ENCODE data around the gene TRIM8. TPM values are rescaled to one million over a fixed set of nuclear protein-coding genes. Genes with fewer than 3 reads are reported as not detected.

TRIM8 gene, protein sequence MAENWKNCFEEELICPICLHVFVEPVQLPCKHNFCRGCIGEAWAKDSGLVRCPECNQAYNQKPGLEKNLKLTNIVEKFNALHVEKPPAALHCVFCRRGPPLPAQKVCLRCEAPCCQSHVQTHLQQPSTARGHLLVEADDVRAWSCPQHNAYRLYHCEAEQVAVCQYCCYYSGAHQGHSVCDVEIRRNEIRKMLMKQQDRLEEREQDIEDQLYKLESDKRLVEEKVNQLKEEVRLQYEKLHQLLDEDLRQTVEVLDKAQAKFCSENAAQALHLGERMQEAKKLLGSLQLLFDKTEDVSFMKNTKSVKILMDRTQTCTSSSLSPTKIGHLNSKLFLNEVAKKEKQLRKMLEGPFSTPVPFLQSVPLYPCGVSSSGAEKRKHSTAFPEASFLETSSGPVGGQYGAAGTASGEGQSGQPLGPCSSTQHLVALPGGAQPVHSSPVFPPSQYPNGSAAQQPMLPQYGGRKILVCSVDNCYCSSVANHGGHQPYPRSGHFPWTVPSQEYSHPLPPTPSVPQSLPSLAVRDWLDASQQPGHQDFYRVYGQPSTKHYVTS
- 10 to 100 TPM; 46.8 to 50.3 TPM for total RNA-seq

DNA sequence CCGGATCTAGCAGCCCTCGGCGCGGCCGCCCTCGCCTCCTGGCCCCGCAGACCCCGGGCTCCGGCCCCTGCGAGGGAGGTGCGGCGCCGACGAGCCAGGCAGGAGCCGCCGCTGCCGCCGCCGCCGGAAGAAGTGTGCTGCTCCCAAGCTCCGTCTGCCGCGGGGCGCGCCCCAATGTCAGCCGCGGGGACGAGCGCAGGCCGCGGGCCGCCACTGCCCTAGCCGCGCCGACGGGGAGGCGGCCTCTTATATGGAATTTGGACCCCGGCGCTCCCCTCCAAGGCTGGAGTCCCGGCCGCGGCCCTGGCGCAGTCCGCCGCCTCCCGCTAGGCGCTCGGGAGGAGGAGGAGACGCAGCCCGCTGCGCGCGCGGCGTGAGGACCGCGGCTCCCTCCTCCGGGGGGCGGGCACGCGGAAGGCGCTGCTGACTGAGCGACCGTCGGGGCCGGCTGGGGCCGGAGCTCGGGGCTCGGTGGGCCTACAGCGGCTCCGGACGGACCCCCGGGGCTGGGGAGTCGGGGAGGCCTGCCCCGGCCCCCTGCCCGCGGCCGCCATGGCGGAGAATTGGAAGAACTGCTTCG, at the start of gene TRIM8:
TRIM8 (plus strand) TSS at position 414 of the 580 bp plus-strand sequence; CDS start at position 553, 139 bp downstream.
- Mint-ChIP-seq H3K4me1 (ENCODE audit: low read depth) (peaks cover 37% of the 10 kb centered on the region), H3K36me3 (peaks cover 18% of the 10 kb centered on the region), H3K4me3 (peak within 1 kb of the TSS; percentile 98), H3K27ac (peak within 1 kb of the TSS; percentile 100), H3K27me3 (no peaks in the 10 kb centered on the region), H3K9me3 (no peaks in the 10 kb centered on the region)
- ChIA-PET CTCF (interaction anchor here (0.7 to 3.5 kb wide), 9 partner anchors 10 to 142 kb away, joined by 3 to 27 read pairs (median 5); partner anchors contain the start of genes ACTR1A, ARL3, SFXN2 and SUFU), POLR2A (interaction anchor here (0.7 to 4.1 kb wide), 10 partner anchors 12 to 194 kb away, joined by 3 to 53 read pairs (median 5); partner anchors contain the start of genes ACTR1A, ARL3, SFXN2 and SUFU)
- intact Hi-C loops (cut with micrococcal nuclease), result loop anchor here (5.0 to 10.0 kb wide), 3 partner anchors 402 to 829 kb away; partner anchors contain the start of genes OGA, PITX3 and TAF5
- DNase-seq, result peak; percentile 69

DNA sequence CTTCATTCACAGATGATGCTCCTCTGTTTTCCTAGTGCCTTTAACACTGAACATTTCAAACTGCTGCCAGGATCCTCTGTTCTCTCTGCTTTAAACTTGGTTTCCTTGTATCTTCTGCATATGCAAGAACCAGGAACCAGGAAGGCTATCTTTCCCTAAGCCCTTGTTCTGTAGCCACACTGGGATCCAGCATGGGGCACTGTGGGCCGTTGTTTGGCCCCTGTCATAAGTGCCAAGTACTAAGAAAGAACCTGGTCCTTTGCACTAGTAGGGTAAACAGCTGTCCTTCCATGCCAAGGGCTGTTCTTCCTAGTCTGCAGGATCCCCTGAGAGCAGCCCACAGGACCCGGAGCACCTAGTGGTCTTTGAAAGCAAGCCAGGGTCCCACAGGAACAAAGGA, 49.0 kb upstream of the TRIM8 start:
- Mint-ChIP-seq H3K27me3 (no peaks in the 10 kb centered on the region), H3K4me3 (no peak overlapping the region), H3K9me3 (no peaks in the 10 kb centered on the region), H3K27ac (no peak overlapping the region), H3K36me3 (peaks cover 7% of the 10 kb centered on the region), H3K4me1 (ENCODE audit: low read depth) (no peaks in the 10 kb centered on the region)
- no peak for DNase-seq
- POLR2A ChIA-PET, result no interaction called here
- intact Hi-C loops (cut with micrococcal nuclease), result no loop called here
- CTCF ChIA-PET, result interaction anchor here (1.5 to 3.5 kb wide), 6 partner anchors 8 to 365 kb away, joined by 5 to 15 read pairs (median 8); no protein-coding TSS in a partner anchor

DNA sequence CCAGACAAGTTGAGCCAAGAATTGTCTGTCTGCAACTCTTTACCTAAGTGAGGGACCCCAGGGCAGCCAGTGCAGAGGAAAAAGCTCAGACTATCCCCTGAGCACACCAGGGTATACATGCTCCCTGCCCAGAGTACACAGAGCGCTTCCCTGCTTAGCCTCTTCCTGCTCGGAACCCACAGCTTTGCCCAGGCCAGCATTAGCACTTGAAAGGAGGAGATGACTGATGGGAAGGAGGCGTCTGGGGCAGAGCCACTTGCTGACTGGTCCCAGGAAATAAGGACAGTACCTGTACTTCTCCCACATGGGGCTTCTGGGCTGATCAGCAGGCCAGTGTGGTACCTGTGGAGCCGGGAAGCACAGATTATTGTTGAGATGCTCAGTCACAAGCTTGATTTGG, 48.4 kb upstream of the TRIM8 start:
- POLR2A ChIA-PET, result no interaction called here
- H3K27ac Mint-ChIP-seq, result no peak overlapping the region
- H3K9me3 Mint-ChIP-seq, result no peaks in the 10 kb centered on the region
- intact Hi-C loops (cut with micrococcal nuclease), result no loop called here
- peaks cover 7% of the 10 kb centered on the region for H3K36me3 Mint-ChIP-seq
- no peaks in the 10 kb centered on the region for H3K27me3 Mint-ChIP-seq
- no peak overlapping the region for H3K4me3 Mint-ChIP-seq
- CTCF ChIA-PET, result interaction anchor here (0.7 to 2.1 kb wide), 7 partner anchors 8 to 366 kb away, joined by 3 to 9 read pairs (median 5); no protein-coding TSS in a partner anchor
- no peak for DNase-seq
- no peaks in the 10 kb centered on the region for H3K4me1 Mint-ChIP-seq (ENCODE audit: low read depth)

DNA sequence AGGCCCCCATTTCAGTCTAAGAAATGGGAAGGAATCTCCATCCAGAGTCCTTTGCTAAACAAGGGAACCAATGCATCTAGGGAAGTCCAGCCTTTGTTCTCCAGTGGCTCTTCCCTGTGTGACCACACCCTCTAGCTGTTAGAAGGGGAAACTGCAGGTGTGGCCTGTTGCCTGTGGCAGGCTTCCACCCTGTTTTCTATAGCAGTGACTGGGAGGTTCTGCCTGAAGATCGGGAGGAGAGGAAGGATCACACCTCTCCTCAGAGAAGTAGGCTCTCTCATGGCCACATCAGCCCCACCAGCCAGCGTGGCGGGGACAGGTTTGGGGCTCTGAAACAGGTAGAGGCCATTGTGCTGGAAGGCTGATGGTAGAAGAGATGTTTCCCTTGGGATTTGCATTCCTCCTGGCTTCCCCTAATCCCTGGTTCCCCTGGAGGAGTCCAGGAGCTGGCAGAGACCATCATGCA, 47.7 kb upstream of the TRIM8 start:
- ChIA-PET POLR2A (no interaction called here), CTCF (interaction anchor here (0.6 to 2.1 kb wide), 7 partner anchors 9 to 367 kb away, joined by 3 to 9 read pairs (median 5); no protein-coding TSS in a partner anchor)
- Mint-ChIP-seq H3K27ac (no peak overlapping the region), H3K4me3 (no peak overlapping the region), H3K9me3 (no peaks in the 10 kb centered on the region), H3K4me1 (ENCODE audit: low read depth) (no peaks in the 10 kb centered on the region), H3K36me3 (peaks cover 7% of the 10 kb centered on the region), H3K27me3 (no peaks in the 10 kb centered on the region)
- intact Hi-C loops (cut with micrococcal nuclease), result no loop called here
- peak; percentile 41 for DNase-seq

DNA sequence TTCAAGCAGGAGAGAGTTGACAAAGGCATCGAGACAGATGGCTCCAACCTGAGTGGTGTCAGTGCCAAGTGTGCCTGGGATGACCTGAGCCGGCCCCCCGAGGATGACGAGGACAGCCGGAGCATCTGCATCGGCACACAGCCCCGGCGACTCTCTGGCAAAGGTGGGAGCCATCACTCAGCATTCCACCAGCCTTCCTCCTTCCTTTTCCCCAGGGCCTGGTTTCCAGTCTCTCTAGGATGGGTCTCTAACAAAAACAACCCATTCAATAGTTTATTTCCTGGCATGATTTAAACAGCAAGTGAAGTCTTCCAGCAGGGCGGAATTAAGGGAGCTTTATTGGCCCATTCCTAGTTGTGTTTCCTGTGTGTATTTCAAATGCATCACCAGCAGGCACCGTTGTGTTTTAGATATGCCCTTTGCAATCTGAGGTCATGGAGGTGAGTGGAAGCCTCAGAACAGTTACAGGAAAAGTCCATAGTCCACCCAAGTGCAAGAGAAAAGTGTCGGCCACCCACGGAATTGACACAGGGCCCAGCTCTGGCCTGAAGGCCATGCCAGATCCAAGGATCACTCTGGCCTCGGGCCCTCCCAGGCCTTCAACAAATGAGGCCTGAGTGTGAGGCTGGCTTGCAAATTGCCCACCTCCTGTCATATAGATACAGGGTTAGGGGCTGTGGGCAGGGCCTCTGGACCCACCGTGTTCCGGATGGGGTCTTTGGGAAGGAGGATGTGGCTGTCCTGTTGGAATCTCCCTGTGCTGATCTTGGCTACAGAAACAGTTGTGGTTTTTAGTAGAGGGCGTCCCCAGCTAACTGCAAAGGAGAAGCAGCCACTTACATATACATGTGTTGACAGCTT, 46.9 kb upstream of the TRIM8 start:
- no peaks in the 10 kb centered on the region for H3K9me3 Mint-ChIP-seq
- ChIA-PET POLR2A (no interaction called here), CTCF (interaction anchor here (0.6 to 2.1 kb wide), 5 partner anchors 10 to 367 kb away, joined by 3 to 8 read pairs (median 5); no protein-coding TSS in a partner anchor)
- H3K4me3 Mint-ChIP-seq, result no peak overlapping the region
- H3K36me3 Mint-ChIP-seq, result peaks cover 7% of the 10 kb centered on the region
- no peaks in the 10 kb centered on the region for H3K4me1 Mint-ChIP-seq (ENCODE audit: low read depth)
- H3K27ac Mint-ChIP-seq, result no peak overlapping the region
- intact Hi-C loops (cut with micrococcal nuclease), result no loop called here
- DNase-seq, result no peak
- no peaks in the 10 kb centered on the region for H3K27me3 Mint-ChIP-seq

DNA sequence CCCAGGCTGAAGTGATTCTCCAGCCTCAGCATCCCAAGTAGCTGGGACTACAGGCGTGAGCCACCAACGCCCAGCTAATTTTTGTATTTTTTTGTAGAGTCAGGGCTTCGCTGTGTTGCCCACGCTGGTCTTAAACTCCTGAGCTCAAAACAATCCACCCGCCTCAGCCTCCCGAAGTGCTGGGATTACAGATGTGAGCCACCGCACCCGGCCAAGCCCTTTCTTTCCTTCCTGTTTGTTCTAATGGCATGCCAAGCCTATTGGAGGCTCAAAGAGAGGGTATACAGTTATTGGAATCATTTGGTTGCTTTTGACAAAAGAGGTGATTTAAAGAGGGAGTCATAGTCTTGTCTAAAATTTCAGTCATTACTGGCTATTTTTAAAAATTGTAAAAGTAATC, 46.0 kb upstream of the TRIM8 start:
- H3K36me3 Mint-ChIP-seq, result peaks cover 7% of the 10 kb centered on the region
- no peaks in the 10 kb centered on the region for H3K4me1 Mint-ChIP-seq (ENCODE audit: low read depth)
- intact Hi-C loops (cut with micrococcal nuclease), result loop anchor here (1.0 kb wide), 1 partner anchor 91 kb away; no protein-coding TSS in a partner anchor
- CTCF ChIA-PET, result interaction anchor here (0.7 kb wide), 1 partner anchor 428 kb away, joined by 3 read pairs; no protein-coding TSS in a partner anchor
- no peak overlapping the region for H3K4me3 Mint-ChIP-seq
- no peak overlapping the region for H3K27ac Mint-ChIP-seq
- H3K9me3 Mint-ChIP-seq, result no peaks in the 10 kb centered on the region
- no peak for DNase-seq
- POLR2A ChIA-PET, result no interaction called here
- H3K27me3 Mint-ChIP-seq, result no peaks in the 10 kb centered on the region

DNA sequence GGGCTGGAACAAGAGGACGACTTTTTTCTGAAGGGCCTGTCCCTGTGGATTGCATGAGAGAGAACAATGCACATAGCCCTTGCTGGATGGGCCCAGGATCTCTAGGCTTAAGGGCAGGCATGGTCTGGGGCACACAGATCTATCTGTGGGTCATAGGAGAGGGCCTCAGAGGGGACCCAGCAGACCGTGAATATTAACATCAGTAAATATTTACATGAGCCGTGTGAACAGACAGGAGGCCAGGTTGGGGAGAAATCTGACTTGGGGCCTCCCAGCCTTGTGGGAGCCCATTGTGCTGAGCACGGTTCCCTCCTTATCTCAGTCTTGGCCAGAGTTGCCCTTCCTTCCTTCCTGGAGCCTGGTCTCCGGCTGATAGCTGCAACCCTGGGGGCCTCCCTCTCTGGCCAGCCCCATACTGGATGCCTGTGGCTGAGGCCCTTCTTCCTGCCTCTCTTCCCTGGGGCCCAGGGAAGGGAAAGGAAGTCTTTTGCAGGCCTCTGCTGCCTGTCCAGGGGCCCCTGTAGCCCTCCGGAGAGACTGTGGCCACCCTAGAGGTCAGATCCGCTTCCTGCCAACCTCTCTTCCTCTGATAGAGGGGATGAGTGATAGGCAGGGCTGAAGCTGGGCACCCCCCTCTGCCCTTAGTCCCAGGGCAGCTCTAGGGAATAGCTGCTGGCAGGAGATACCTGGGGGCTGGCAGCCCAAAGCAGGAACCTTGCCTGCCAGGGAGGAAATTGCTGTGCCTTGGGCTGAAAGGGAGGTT, 44.5 kb upstream of the TRIM8 start:
- no peak overlapping the region for H3K27ac Mint-ChIP-seq

DNA sequence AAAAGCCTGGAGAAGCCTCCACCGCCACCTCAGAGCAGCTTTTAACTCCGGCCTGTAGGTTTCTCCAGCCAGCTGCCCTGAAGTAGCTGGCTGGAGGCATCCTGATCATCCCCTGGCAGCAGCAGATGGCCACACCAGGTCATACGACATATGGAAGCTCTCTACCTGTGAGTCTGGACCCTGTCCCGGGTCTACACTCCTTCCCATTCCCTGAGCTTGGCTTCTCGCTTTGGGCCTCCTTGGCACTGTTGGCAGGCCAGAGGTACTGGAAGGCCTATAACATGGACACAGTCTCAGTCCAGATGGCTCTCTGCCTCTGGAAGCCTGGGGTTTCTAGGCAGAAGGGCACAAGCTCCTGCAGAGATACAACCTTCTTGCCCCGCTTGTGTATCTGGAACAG, 43.5 kb upstream of the TRIM8 start:
- H3K4me3 Mint-ChIP-seq, result no peak overlapping the region
- ChIA-PET POLR2A (no interaction called here), CTCF (interaction anchor here (0.8 to 3.0 kb wide), 4 partner anchors 15 to 69 kb away, joined by 3 to 12 read pairs (median 4); no protein-coding TSS in a partner anchor)
- H3K9me3 Mint-ChIP-seq, result no peaks in the 10 kb centered on the region
- no peak overlapping the region for H3K27ac Mint-ChIP-seq
- H3K27me3 Mint-ChIP-seq, result no peaks in the 10 kb centered on the region
- peaks cover 7% of the 10 kb centered on the region for H3K4me1 Mint-ChIP-seq (ENCODE audit: low read depth)
- intact Hi-C loops (cut with micrococcal nuclease), result no loop called here
- DNase-seq, result no peak
- H3K36me3 Mint-ChIP-seq, result peaks cover 10% of the 10 kb centered on the region

More for the DNA sequence above, 44.5 kb upstream of the TRIM8 start:
- ChIA-PET CTCF (interaction anchor here (0.9 to 3.0 kb wide), 3 partner anchors 14 to 19 kb away, joined by 3 to 12 read pairs (median 5); no protein-coding TSS in a partner anchor), POLR2A (no interaction called here)
- Mint-ChIP-seq H3K9me3 (no peaks in the 10 kb centered on the region), H3K4me1 (ENCODE audit: low read depth) (peaks cover 7% of the 10 kb centered on the region), H3K27me3 (no peaks in the 10 kb centered on the region), H3K36me3 (peaks cover 10% of the 10 kb centered on the region), H3K4me3 (no peak overlapping the region)
- no peak for DNase-seq
- intact Hi-C loops (cut with micrococcal nuclease), result no loop called here

DNA sequence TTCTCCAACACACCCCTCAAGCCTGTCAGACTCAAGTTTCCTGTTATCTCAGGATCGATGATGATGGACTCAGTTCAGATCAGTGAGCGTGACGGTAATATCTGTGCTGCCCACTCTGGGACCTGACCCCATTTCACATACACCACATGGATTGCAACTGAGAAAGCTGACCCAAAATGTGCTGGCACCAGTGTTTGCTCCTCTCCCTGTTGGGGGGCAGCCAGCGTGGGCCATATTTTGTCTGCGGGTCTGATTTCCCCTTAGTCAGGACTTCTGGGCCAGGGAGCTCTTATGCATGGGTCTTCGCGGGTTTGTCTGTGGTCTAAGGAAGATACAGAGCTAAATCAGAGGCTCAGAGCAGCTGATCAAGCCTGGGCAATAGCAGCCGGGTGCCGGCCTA, 42.6 kb upstream of the TRIM8 start:
- H3K27ac Mint-ChIP-seq, result no peak overlapping the region
- CTCF ChIA-PET, result interaction anchor here (1.1 to 3.0 kb wide), 3 partner anchors 16 to 68 kb away, joined by 3 to 12 read pairs (median 5); no protein-coding TSS in a partner anchor
- no peaks in the 10 kb centered on the region for H3K9me3 Mint-ChIP-seq
- POLR2A ChIA-PET, result no interaction called here
- no peak for DNase-seq
- H3K27me3 Mint-ChIP-seq, result no peaks in the 10 kb centered on the region
- peaks cover 10% of the 10 kb centered on the region for H3K36me3 Mint-ChIP-seq
- intact Hi-C loops (cut with micrococcal nuclease), result no loop called here
- H3K4me1 Mint-ChIP-seq (ENCODE audit: low read depth), result peaks cover 7% of the 10 kb centered on the region
- H3K4me3 Mint-ChIP-seq, result no peak overlapping the region

DNA sequence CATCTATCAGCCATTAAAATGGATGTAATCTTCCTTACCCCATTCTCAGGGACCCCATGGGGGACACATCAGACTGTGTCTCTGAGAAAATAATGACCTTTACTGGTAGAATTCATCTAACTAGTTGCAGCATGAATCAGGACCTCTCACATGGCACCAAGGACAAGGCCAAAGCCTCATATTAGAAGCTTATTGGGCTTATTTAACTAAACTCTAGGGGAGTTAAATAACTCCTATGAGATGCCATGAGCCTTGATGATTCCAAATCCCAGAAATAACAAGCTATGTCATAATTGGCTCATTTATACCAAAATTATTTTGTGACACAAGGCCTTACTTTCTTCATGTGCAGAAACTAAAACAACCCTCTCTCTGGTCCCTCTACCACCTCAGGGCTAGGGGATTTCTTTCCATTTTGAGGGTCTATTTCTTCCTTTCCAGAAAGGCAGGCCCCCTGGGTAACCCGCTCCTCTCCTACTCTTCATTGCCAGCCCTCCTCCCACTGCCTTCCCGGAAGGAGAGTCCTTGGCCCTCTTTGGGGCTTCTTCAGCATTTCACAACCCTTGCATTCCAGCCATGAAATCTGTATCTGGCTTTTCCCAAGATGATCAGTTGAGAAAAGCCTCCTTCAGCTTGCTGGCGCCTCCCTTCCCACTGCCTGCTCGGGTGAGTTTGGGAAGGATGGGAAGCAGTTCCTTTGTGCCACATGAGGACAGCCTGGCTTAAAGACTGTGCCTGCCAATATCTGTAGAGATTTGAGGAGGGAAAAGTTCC, 41.8 kb upstream of the TRIM8 start:
- DNase-seq, result no peak
- intact Hi-C loops (cut with micrococcal nuclease), result no loop called here
- ChIA-PET CTCF (interaction anchor here (3.0 kb wide), 1 partner anchor 19 kb away, joined by 12 read pairs; no protein-coding TSS in a partner anchor), POLR2A (no interaction called here)
- Mint-ChIP-seq H3K4me3 (no peak overlapping the region), H3K27ac (no peak overlapping the region), H3K4me1 (ENCODE audit: low read depth) (peaks cover 7% of the 10 kb centered on the region), H3K27me3 (no peaks in the 10 kb centered on the region), H3K36me3 (peaks cover 7% of the 10 kb centered on the region), H3K9me3 (no peaks in the 10 kb centered on the region)

All from activated CD4-positive, alpha-beta memory T cell treated with anti-CD3 and anti-CD28 coated beads for 36 hours (primary cell).